GM12801 (cell line): ENCODE data around the gene TMEM271.

Experiments
- CTCF ChIP-seq: IDR thresholded peaks from one replicate; pipeline ENCODE4 v1.5.1; 2011; ENCODE audit warnings: control low read depth; ENCODE audit not compliant: insufficient read length; ENCODE audit errors: extremely low read depth

Gene TMEM271

GRCh38 chr4:548976-549375, 27.1 kb downstream of the TMEM271 start:
- TF ChIP-seq CTCF, result no peak

- no peak for TF ChIP-seq CTCF
Measured at GRCh38 chr4:545612-546011, 30.5 kb downstream of the TMEM271 start.

- TF ChIP-seq CTCF, result no peak
Measured at GRCh38 chr4:544386-545105, 31.5 kb downstream of the TMEM271 start.

- no peak for TF ChIP-seq CTCF
Measured at GRCh38 chr4:541271-541670, 34.8 kb downstream of the TMEM271 start.

- no peak for TF ChIP-seq CTCF
Measured at GRCh38 chr4:538542-539142, 37.5 kb downstream of the TMEM271 start.

GRCh38 chr4:537436-538264, 38.4 kb downstream of the TMEM271 start:
- no peak for TF ChIP-seq CTCF

- no peak for TF ChIP-seq CTCF
Measured at GRCh38 chr4:536351-536972, 39.6 kb downstream of the TMEM271 start.
